GM18498 (cell line): ENCODE results near the gene ARFGAP1.
"Not testable (repeated sequence)": the region's sequence is repeated elsewhere in the genome, so short reads cannot be mapped to it uniquely, and the experiment has no call there.

Experiments
- ATAC-seq: cut with Tn5 transposase; IDR thresholded peaks from one replicate; pipeline ENCODE4 v1.9.1; 2021; ENCODE audit warnings: mild to moderate bottlenecking, moderate library complexity; ENCODE audit not compliant: unreplicated experiment

Gene ARFGAP1

DNA sequence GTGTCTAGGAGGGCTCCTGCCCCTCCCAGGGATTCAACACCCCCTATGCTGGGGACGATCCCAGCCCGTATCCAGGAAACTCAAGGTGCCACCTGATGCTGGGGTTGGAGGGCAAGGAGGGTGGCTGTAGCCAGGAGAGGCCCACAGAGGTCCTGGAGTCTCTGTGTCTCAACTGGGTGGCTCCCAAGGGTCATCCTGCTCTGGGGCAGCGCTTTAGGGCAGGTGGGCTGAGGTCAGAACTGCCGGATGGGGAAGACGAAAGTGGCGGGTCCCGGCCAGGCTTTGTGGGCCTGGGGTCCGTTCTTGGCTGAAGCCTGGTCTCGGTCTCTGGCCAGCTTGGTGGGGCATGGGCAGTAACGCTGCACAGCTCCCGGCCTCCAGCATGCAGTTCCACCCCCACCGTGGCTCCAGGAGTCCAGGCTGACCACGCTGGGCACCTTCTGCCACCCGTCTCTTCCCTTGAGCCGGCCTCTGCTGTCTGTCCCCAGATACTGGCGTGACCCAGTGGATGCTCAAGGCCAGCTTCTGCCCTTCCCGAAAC, 17.6 kb downstream of the ARFGAP1 start:
- ATAC-seq = no peak

DNA sequence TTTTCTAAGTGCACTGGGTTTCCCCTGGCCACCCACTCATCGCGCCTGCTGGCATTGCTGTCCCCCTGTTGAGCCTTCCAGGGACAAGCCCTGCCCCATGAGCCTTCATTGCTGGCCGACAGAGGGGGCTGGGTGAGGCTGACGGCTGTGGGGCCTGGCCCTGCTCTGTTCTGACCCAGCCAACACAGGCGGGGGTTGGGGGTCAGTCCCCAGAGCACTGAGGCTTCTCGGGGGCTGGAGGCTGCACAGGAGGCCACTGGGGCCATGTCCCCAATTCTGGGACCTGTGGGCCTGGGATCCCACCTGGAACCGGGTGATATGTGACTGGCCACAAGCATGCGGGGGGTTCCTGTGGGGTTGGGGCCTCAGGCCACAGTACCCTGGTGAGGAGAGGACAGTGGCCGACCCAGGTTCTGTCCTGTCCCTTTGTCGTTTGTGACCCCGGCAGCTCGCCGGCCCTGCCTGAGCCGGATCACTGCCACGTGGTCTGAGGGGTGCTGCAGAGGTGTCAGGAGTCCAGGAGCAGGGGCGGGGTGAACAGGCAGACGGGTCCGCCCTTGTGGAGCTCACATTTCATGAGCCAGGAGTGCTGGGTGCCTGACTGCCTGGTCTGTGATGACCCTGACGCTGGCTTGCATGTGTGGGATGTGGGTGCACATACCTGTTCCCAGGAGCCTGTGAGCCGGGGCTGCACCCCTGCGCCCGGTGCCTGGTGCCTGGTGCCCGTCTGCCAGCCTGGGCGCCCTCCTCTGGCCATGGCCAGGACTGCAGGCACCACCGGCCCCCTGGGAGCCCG, 18.3 kb downstream of the ARFGAP1 start:
- no peak for ATAC-seq

DNA sequence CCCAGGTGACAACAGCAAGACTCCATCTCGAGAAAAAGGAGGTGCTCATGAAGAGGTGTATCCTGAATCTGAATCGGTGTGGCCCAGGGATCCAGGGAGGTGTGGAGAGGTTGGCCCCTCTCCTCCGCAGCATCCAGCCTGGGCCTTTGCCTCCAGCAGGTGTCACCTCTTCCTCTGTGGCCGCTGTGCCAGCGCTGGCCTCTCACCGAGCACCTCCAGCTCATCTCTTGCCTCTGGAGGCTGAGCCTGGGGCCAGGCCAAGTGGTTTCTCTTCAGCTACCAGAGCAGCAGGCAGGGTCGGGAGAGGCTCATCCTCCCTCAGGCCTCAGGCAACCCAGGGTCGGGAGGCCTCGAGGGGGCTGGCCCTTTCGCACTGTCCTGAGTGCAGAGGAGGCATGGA, 19.2 kb downstream of the ARFGAP1 start:
- no peak for ATAC-seq

GRCh38 chr20:63292292-63292701, 19.7 kb downstream of the ARFGAP1 start:
- ATAC-seq = no peak

- ATAC-seq = no peak
Measured at GRCh38 chr20:63292904-63293303, 20.3 kb downstream of the ARFGAP1 start, which contains the start of gene COL20A1. Gene COL20A1 (plus strand): TSS chr20:63293186. CDS start chr20:63295108, 1,922 bp downstream.

DNA sequence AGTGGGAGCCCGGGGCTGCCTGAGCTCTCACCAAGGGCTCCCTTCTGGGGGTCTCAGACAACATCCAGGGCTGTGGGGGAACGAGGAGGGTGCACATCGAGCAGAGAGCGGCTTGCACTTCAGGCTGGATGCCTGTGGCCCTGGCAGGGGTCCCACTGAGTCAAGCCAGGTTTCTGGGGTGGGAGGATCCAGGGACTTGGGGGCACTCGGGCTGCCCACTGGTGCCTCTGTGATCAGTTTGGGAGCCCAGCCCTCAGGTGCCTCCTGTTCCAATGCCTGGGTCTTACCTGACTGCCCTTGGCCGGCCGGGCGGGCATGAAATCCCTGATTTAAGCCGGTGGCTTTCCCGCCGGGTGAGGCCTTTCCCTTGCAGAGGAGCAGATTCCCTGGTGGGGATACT, 20.8 kb downstream of the ARFGAP1 start:
- ATAC-seq = no peak

DNA sequence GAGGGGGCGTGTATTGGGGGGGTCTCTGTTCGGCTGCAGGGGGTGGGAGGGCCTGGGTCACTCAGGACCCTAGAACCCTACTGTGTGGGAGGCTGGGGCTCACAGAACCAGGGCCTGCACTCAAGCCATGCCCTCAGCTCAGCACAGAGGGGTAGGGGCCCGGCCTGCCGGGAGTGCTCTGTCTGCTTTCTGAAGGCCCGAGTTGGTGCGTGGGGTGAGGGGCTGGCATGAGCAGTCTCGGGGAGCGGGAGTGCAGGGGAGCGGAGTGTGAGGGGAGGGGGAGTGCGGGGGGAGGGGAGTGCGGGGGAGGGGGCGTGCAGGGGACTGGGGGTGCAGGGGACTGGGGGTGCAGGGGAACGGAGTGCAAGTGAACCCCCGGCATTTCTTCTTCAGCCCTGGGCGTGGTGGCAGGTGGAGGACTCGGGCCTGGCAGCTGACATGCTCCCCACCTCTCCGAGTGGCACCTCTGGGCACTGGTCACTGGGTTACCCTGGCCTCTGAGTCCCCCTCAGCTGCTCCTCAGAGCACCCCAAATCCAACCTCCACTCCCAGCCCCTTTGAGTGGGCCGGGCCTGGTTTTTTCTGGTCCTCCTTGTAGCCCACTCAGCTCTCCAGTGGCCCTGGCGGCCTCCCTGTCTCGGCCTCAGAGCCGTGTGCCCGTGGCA, 21.4 kb downstream of the ARFGAP1 start:
- no peak for ATAC-seq

DNA sequence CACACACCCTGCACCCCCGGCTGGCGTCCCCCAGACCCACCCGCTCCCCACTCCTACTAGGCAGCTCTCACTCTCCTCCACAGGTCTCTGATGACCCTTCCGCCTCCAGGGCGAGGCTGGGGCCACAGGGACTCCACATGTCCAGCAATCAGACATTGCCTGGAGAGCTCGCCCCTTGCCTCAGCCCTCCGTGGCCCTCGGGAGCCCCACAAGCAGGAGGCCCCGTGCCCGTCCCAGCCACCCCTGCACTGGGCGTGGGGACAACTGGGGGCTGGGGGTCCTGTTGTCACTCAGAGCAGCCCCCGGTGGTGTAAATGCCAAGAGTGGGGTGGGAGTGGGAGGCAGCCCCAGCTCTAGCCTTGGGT, 21.9 kb downstream of the ARFGAP1 start:
- ATAC-seq = no peak

DNA sequence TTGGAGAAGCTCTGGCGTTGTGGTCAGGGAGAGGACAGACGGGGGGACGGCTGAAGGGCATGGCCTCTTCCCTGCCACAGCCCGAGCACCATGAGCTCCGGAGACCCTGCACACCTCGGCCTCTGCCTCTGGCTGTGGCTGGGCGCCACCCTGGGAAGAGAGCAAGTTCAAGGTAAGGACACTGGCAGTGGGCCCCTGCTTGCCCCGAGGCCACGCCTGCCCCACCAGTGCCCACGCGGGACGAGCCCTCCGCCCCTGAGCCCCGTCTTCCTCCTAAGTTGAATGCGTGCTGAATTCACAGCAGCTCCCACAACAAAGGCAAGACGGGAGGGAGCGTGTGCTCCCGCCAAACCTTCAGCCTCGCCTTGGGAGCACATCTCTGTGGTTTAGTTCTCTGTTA, 22.4 kb downstream of the ARFGAP1 start:
- no peak for ATAC-seq

DNA sequence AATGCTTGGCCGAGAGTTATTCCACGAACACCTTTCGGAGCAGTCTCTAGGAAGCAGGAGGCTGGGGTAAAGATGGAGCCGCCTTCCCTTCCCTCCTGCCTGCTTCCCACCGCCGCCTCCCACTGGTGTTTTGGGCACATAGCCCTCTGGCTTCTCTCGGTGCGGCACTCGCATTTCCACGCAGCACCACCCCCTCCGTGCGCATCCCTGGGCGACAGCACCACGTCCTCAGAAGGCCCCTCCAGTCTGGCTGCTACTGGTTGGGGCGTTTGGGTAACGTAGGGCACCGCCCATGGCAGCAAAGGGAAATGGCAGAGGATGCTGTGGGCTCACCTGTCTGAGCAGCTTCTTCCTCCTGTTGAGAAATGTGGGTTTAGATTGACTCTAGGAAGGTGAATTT, 22.8 kb downstream of the ARFGAP1 start:
- no peak for ATAC-seq

DNA sequence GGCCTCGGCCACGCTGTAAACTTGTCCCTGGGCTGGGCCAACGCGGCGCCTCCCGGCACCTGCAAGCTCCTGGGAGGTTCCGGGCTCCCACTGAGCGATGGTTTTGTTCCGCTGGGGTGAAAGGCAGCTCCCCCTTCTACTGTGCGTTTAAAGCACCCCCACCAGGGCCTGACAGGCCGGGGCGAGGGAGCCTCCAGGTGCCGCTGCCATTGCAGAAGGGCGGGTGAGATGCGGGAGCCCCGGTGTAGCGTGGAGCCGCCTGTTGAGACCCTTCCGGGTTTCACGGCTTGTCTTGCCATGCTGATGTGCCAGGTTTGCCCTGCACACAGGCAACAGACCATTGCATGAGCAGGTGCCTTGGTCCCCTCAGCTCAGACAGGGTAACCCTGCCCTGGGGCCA, 23.2 kb downstream of the ARFGAP1 start:
- no peak for ATAC-seq

DNA sequence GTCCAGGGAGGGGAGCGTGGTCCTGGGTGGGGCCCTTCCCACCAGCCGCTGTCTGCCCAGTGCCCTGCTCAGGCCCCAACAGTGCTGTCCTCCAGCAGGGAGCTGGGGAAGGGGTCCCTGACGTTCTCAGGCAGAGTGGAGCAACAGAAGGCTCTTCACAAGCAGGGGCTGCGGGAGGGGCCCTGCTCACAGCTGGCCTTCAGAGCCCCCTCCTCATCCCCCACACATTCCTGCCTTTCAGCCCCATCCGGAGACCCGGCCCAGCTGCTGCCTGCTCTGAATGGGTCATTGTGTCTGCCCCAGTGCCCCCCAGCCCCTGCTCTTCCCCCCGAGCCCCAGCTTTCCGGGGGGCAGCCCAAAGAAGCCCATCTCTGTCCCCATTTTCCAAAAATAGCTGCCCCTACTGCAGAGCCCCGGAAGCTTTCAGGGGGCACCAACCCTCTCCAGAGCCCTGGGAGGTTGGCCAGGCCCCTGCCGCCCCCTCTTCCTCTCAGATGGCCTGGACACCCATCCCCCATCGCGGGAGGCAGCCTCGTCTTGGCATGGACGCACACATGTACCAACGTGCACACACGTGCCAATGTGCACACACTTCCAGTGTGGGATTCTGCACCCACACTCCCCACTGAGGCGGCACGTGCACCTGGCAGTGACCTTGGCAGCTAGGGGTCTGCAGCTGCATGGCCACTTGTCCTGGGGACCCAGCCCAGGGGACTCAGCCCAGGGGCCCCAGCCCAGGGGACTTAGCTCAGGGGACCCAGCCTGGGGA, 24.1 kb downstream of the ARFGAP1 start:
- ATAC-seq = no peak

DNA sequence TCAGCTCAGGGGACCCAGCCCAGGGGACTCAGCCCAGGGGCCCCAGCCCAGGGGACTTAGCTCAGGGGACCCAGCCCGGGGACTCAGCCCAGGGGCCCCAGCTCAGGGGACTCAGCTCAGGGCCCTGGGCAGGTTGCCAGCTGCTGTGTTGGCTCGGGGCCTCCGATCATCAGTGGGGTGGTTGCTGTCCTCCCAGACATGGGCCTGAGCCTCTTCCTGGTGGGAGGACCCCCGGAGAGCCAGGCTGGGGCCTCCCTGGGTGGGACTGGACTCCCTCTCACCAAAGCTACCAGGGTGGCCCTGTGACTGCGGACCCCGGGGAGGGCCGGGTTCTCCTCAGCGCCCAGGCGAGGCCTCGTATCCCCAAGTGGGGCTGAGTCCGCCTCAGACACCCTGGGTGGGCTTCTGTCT, 24.8 kb downstream of the ARFGAP1 start:
- no peak for ATAC-seq

- ATAC-seq = no peak
Measured at GRCh38 chr20:63297796-63298572, 25.4 kb downstream of the ARFGAP1 start.

GRCh38 chr20:63298731-63299312, 26.2 kb downstream of the ARFGAP1 start:
- ATAC-seq = no peak

- ATAC-seq = no peak
Measured at GRCh38 chr20:63301671-63302070, 29.1 kb downstream of the ARFGAP1 start.

GRCh38 chr20:63303095-63303666, 30.6 kb downstream of the ARFGAP1 start:
- ATAC-seq = no peak

DNA sequence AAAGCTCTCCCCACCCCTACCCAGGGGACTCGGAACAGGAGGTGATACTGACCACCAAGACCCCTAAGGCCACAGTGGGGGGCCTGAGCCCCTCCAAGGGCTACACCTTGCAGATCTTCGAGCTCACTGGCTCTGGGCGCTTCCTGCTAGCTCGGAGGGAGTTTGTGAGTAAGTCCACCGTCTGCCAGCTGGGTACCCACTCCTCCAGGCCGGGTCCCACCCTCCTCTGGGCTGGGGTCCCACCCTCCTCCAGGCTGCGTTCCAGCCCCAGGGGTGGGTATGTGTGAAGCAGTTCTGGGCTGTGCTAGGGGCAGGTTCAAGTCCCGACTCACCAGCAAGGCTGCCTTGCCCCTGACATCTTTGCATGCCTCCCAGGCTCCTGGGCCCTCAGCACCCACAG, 32.8 kb downstream of the ARFGAP1 start:
- ATAC-seq = no peak

DNA sequence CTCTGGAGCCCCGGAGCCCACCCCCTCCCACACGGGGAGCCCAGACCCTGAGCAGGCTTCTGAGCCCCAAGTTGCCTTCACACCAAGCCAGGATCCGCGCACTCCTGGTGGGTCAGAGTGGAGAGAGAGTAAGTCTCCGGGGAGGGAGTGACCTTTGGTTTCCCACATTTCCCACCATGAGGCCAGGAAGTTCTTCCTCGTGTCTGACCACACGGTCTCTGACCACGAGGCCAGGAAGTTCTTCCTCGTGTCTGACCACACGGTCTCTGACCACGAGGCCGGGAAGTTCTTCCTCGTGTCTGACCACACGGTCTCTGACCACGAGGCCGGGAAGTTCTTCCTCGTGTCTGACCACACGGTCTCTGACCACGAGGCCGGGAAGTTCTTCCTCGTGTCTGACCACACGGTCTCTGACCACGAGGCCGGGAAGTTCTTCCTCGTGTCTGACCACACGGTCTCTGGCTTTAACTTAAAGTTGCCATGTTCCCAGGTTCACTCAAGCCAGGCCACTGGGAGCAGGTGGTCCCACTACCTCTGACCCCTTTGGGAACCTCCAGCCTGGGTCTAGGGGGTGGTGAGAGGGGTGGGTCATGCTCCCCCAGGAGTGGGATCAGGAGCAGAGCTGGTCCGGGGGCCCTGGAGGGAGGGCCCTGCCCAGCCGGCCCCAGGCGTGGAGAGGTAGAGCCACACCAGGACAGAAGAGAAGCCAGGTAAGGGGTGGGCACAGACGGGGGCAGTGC, 33.5 kb downstream of the ARFGAP1 start:
- not testable (repeated sequence) for ATAC-seq
